GM21619 (cell line): ENCODE results near the gene HMGXB4.
"Not testable (repeated sequence)": the region's sequence is repeated elsewhere in the genome, so short reads cannot be mapped to it uniquely, and the experiment has no call there.

Experiments used
- ATAC-seq: cut with Tn5 transposase; IDR thresholded peaks from one replicate; pipeline ENCODE4 v1.9.1; 2021; ENCODE audit not compliant: unreplicated experiment

HMGXB4 gene, protein sequence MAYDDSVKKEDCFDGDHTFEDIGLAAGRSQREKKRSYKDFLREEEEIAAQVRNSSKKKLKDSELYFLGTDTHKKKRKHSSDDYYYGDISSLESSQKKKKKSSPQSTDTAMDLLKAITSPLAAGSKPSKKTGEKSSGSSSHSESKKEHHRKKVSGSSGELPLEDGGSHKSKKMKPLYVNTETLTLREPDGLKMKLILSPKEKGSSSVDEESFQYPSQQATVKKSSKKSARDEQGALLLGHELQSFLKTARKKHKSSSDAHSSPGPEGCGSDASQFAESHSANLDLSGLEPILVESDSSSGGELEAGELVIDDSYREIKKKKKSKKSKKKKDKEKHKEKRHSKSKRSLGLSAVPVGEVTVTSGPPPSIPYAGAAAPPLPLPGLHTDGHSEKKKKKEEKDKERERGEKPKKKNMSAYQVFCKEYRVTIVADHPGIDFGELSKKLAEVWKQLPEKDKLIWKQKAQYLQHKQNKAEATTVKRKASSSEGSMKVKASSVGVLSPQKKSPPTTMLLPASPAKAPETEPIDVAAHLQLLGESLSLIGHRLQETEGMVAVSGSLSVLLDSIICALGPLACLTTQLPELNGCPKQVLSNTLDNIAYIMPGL

DNA sequence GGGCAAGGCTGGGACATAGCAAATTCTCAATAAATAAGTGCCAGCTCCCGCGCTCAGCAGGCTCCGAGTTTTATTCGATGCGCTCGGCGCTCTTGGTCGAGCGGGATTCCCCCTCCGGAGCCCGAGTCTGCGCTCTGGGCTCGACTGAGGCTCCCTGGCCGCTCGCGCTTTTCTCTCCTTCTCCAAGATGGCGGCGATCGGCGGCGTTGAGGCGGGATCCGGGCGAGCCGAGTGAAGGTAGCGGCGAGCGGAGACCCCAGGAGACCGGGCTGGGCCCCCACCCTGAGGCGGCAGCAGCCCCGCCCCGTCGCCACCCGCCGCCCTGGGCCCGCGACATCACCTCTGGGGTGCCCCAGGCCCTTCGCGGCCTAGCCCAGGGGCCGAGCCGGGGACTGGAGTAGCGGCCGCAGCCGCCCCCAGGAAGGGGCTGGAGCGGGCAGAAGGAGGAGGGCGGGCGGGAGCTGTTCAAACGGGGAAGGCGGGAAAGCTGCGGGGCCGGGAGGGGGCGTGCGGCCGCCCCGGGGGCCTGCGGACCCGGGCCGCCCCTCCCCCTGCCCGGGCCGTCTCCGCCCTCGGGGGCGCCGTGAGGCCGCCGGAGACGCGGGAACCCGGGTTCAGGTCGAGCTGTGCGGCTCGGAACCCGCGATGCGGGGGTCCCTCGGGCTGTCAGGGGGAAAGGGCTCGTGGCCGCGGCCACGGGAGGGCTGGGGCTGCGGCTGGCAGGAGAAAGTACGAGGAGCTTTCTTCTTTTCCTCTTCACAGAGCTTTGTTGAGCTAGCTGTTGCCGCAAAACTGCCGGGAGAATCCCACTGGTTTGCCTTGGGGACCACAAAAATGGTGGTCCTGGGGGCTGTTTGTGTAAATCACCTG is at the start of gene HMGXB4:
Gene HMGXB4 (plus strand): TSS at position 173 of the 870 bp plus-strand sequence. CDS start 4,898 bp downstream, outside the sequence.
- peak; percentile 89 for ATAC-seq

DNA sequence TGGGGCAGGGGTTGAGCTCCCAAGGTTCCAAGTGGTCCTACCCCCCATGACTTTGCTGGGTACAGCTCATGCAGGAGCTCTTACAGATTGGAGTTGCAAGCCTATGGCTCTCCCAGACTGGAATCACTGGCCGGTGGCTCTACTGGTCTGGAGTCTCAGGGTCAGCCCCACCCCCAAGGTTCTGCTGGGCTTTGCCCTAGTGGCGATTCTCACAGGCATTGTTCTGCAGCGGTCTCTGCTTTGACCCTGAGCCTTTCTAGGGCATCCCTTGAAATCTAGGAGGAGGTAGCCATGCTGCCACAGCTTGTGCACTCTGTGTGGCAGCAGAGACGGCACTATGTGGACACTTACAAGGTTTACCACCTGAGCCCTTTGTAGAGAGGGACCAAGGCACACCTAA is 49.3 kb upstream of the HMGXB4 start:
- ATAC-seq: no peak

DNA sequence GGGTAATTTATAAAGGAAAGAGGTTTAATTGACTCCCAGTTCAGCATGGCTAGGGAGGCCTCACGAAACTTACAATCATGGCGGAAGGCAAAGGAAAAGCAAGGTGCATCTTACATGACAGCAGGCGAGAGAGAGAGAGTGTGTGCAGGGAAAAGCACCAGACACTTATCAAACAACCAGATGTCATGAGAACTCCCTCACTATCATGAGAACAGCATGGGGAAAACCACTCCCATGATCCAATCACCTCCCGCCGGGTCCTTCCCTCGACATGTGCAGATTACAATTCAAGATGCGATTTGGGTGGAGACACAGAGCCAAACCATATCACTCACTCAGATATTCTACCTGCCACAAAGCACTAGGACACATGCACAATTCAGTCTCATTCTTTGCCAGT is 48.1 kb upstream of the HMGXB4 start:
- no peak for ATAC-seq

DNA sequence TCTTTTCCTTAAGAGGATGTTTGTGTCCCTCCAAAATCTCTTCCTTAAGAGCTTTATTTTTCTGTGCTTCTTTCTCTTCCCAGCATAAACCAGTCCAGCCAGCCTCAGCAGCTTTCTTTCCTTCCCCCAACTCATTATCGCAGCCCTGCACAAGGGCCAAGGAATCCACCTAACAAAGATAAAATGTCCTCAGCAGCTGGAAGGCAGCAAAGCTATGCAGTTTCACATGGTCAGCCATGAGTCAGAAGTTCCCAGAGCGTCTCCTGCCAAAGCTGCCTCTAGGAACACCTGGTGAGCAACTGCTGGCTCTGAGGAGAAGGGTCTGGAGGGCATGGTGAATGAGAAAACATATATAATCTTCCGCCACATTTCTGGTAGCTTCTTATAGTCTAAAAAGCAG is 45.3 kb upstream of the HMGXB4 start:
- ATAC-seq: no peak

DNA sequence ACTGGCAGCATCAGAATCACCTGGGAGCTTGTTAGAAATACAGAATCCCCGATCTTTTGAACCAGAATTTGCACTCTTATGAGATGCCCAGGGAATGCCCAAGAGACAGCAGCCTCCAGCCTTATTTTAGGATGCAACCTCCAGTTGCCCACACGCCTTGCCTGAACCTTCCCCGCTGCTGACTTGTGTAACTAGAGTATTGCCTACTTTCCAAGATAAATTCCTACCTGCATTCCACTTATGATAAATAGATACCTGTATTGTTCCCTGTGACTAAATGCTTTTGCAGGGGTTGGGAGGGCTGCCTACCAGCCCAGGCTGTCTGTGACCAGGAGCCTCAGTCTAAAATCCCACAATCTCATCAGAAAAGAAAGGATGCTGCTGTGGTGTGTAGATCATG is 44.3 kb upstream of the HMGXB4 start:
- no peak for ATAC-seq

DNA sequence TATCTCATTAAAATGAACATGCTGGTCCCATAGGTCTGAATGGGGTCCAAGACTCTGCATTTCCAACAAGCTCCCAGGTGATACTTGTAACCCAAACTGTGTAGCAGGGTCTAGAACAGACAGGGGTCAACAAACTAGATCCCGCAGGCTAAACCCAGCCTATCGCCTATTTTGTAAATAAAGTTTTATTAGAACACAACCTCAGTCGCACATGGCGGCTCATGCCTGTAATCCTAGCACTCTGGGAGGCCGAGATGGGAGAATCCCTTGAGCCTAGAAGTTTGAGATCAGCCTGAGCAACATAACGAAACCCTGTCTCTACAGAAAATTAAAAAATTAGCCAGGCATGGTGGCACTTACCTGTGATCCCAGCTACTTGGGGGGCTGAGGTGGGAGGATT is 42.3 kb upstream of the HMGXB4 start:
- ATAC-seq: no peak

DNA sequence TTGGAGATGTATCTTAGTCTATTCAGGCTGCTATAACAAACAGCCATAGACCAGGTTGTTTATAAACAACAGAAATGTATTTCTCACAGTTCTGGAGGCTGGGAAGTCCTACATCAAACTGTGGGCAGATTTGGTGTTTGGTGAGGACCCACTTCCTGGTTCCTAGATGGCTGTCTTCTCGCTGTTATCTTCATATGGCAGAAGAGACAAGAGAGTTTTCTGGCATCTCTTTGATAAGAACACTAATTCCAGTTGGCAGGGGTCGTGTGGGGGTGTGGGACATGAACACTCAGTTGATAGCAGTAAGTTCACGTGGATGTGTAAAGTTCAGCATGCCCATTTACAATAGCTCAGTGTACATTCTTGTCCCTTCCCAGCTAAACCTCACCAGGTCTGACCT is 41.3 kb upstream of the HMGXB4 start:
- no peak for ATAC-seq

DNA sequence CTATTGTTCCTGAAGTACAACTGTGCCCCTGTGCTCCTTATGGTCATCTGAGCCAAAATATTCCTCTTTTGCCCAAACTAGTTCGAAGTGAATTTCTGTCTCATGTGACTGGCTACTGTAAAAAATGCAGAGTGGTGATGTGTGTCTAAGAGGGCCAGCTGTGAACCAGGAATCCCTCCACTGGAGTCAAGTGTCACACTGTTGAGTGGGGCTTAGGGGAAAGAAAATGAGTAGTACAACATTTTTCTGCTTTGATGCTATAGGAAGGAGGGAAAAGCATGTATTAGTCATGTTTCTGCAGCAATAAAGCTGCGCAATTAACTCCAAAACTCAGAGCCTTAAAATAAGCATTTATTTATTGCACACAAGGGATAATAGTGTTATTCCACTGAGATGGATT is 39.8 kb upstream of the HMGXB4 start:
- ATAC-seq: no peak

DNA sequence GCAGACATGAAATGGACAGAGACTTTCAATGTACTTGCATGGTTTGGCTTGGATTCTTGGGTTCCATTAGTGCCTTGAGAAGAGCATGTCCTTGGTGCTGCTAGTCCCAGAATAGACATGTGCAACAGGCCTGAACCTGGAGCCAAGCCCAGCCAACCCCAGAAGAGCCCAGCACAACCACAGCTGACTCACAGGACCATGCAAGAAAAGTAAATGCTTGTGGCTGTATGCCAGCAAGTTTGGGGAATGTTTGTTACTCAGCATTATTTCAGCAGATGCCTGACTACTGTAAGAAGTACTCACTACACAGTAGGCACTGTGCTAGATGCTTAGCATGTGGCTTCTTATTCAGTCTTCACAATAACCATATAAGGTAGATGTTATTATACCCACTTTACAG is 39.2 kb upstream of the HMGXB4 start:
- ATAC-seq: no peak

DNA sequence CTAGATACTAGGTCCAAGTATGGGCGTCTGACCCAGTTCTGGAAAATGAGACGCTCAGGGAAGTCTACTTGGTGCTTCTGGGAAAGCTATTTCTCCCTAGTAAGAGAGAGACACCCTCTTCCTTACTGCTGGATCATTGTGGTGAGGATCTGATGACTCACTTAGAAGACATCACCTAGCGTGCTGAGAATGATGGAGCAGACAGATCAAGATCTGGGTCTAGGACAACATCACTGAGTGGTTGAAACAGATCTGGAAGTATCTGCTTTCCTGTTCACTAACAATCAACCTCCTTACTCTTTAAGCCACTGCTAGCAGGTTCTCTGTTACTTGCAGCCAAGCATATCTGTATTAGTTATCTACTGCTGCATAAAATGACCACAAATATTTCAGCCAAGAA is 38.3 kb upstream of the HMGXB4 start:
- ATAC-seq: no peak

DNA sequence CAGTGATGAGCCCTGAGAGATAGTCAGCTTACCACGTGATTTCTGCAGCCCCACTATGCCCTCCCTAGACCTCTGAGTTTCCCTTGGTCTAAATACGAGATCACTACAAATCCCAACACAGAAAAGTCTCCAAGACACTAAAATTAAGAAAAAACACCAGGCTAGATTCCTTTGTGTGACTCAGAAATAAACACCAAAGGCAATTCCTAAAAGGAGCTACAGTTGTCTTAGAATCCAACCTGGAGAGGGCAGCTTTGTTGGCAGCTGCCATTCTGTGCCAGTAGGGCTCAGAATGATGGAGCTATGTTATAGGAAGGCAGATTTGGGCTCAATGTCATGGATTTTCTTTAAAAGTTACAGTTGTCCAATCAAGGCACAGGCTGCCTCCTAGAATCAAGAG is 37.1 kb upstream of the HMGXB4 start:
- no peak for ATAC-seq

DNA sequence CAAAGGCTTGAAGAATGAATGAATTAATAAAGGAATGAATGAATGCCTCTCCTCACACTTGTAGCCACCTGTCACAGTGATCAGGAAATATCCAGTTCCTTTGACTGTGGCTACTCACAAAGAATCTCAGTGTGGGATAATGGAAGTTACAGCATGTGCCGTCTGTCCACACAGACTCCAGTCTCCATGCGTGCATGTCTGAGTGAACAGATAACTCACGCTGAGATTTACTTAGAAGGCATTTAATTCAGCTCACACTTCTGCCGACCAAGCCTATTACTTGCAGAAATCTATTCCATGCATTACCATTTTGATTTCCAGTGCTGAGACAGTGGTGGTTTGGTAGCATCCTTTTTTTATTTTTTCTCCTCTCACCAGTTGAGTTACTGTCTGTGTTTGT is 32.3 kb upstream of the HMGXB4 start:
- no peak for ATAC-seq

DNA sequence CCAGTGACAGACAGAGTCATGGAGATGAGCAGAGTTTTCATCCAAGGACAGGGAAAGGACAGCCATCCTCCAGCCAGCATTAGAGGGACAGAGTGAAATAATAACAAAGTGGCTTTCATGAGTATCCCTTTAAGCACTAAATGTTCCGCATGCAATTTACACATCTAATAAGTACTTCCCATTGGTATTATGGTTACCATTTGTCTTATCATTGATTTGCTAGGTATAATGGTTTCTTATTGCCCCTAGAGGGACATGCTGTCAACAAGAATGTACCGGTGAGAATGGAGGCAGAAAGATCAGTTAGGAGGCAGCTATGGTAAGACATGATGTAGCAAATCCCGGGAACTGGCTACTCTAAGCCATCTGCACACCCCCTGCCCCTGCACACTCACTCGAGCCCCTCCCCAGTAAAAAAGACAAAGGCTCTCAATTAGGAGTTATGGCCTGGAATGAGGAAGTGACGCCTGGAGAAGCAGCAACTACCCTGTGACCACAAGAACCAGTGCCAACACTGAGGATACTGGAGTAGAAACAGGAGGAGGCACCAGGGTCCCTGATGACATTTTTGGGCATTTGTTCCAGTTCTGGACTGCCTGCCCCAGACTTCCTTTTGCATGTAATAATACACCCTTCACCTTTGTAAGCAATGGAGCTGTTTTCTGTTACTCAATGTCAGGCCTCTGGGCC is 30.2 kb upstream of the HMGXB4 start:
- ATAC-seq: no peak

DNA sequence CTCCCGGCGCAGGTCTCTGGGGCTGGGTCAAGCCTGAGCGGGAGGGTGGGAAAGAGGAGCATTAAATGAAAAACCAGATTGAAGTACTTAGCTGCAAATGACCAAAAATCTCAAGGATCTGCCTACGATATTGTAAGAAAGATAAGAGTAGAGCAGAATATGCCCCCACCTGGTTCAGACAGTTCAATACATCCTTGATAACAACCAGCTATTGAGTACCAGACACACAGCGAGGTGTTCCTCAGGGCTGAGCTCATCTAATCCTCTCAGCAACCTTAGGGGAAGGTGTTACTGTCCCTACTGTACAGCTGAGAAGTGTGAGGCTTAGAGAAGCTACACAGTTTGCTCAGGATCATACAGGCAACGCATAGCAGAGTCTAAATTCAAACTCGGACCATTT is 27.4 kb upstream of the HMGXB4 start:
- no peak for ATAC-seq

DNA sequence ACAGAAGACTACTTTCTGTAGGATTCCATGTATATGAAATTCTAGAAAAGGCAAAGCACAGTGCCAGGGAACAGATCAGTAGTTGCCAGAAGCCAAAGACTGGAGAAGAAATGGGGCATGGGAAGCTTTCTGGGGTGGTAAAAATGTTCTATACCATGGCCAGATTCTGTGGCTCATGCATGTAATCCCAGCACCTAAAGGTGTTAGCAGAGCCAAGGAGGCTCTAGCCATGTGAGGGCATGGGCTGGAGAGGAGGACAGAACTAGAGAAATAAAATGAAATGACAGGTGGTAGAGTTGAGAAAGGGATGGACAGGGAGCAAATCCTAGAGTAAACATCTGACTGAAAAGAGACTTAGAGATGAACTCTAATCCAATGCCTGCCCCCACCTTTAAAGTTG is 26.9 kb upstream of the HMGXB4 start:
- ATAC-seq: no peak

DNA sequence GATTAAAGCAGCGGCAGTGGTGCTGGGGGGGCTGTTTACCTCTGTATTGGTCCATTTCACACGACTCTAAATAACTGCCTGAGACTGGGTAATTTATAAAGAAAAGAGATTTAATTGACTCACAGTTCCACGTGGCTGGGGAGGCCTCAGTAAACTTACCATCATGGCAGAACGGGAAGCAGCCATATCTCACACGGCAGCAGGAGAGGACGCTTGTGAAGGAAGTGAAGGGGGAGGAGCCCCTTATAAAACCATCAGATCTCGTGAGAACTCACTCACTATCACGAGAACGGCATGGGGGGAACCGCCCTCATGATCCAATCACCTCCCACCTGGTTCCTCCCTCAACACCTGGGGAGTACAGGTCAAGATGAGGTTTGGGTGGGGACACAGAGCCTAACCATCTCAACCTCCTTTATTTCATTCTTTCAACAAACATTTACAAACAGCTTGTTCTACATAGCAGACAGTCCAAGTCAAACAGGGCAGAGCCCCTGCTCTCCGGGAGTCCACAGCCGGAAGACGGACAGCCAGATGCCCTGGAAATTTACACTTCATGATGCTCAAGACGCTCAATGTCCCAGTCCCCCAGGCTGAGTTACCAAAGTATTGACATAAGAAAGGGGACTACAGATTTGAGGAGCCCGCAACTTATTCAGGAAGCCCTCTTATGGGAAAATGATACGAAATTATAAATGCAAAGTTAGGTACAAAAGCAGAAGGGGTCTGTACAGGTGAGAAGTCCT is 26.3 kb upstream of the HMGXB4 start:
- no peak for ATAC-seq

DNA sequence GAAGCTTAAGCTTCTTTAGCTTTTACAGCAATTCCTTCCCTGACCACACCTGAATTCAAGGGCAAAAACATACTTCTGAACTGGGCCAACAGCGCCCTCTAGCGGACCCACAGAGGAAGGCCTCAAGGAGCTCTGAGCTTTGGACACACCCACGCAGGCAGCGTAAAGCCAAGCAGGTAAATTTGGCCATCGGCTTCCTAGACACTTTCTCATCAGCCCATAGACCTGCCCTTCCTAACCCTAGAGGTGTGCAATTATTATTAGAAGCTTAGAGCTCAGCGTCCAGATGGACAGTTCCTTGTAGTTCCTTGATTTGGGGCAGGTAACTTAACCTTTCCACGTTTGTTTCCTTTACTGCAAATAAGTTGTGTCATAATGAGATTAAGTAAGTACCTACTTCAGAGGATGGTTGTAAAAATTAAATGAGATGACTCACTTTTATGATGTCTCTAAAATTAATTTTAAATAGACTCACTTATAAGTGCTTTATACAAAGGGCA is 25.7 kb upstream of the HMGXB4 start:
- ATAC-seq: no peak

DNA sequence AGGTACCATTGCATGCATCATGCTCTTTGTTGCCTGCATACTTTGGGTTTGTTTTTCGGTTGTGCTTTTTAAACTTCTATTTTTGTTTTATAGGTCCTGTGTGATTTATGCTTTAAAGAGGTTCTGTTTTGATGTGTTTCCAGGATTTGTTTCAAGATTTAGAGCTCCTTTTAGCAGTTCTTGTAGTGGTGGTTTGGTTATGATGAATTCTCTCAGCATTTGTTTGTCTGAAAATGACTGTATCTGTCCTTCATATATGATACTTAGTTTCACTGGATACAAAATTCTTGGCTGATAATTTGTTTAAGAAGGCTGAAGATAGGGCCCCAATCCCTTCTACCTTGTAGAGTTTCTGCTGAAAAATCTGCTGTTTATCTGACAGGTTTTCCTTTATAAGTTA is 18.5 kb upstream of the HMGXB4 start:
- ATAC-seq: not testable (repeated sequence)

DNA sequence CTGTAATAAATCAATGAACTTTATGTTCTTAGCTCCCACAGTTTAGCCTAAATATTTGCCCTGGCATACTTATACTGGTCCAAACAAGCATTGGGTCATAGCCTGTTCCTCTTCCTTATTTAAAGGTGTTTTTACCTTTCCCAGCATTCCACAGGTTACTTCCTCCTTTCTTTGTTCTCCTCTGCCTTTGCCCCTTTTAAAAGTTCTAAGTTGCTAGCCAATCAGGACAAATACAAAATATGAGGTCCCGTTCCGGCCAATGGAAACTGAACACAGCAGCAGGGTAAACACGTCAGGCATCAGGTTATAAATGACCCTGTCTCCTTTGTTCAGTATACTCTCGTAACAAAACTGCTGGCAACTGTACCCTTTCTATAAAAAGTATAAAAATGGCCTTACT is 12.8 kb upstream of the HMGXB4 start:
- ATAC-seq: not testable (repeated sequence)

DNA sequence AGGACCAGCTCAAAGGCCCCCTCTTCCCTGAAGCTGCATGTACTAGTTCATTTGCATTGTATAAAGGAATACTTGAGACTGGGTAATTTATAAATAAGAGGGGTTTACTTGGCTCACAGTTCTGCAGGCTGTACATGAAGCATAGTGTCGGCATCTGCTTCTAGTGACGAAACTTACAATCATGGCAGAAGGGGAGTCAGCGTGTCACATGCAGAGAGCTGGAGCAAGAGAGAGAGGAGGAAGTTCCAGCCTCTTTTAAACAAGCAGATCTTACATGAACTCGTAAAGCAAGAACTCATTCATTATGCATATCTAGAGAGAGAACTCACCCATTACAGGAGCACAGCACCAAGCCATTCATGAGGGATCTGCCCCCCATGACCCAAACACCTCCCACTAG is 7.1 kb upstream of the HMGXB4 start:
- no peak for ATAC-seq
